NCI-H2196 treated with DMSO at 0.1 percent for 48 hours (cell line): ENCODE measurements around the gene KLHL1.

Experiments used
- DNase-seq: peaks from one replicate; lab custom pipeline; 2025; ENCODE audit not compliant: unreplicated experiment; lab: John Stamatoyannopoulos, UW

The KLHL1 gene

DNA sequence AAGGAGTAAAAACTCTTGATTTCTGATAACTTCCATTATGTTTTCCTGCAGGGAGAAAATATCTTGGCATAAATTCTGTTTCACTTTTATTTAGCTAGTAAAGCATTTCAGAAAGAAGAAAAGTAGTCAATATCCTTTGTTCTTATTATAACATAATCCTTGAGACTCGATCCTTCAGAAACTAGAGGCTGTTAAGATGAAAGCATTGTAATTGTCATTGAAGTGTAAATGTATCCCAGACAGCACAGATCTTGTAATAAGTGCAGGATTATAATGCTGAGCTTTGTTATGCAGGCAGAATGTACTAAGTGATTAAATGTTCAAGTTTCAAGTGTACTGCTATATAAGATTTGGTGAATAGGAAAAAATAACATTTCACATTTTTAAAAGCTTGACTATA is 225.8 kb downstream of the KLHL1 start:
- no peak for DNase-seq

DNA sequence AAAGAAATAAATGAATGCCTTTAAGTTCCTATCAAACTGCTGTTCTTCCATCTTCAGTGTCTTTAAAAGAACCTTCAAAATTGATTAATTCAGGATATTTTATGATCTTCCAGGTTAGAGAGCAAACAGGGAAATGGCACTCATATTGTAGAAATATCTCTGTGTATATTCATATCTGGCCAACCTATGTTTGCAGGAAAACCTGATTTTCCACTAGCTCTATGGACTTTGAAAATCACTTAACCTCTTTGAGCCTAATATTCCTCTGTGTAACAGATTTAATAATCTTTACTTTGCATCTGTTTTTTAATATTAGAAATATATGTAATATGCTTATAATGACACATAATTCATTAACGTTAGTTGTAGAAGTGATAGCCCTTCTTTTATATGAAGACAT is 228.3 kb downstream of the KLHL1 start:
- DNase-seq: no peak

DNA sequence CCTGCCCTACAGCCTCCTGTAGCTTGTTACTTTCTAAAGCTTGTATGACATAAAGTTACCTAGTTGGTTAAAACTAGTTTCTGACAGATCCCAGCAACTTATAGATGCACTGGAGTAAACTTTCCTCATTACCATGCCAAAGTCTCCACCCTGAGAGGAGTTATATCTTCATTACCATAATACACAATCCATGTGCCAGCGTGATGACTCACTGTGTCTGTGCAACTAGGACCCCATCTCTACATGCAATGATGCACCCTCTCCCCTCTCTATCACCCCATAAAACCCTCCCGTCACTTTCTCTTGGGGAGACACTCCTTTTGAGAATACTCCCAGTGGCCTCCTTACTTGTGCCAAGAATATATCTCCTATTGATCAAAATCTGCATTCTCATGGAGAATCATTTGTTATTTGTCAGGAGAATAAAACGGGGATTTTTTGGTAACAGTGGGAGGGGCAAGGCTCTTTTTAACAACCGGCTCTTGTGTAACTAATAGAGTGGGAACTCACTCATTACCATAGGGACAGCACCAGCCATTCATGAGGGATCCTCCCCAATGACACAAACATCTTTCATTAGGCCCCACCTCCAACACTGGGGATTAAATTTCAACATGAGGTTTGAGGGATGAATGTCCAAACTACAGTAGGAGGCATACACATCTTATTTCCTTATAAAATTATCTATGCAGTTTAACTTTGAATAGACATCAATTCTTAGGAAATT is 235.8 kb downstream of the KLHL1 start:
- DNase-seq: no peak

DNA sequence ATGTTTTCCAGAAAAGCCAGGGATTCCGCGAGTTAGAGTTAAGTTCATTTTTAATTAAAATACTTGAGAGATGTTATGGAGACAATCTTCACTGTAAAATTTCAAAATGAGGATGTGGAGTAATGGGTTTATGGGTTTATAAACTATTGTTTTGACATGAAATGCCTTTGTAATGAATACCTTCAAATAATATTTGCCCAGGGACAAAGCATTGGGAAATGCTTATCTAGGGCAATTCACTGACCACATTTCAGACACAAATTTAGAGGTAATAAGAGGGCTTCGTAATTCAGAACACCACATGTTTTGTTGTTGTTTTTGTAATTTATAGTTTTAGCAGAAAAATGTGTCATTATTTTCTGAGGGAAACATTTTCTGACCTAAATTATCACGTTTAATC is 241.7 kb downstream of the KLHL1 start:
- no peak for DNase-seq

DNA sequence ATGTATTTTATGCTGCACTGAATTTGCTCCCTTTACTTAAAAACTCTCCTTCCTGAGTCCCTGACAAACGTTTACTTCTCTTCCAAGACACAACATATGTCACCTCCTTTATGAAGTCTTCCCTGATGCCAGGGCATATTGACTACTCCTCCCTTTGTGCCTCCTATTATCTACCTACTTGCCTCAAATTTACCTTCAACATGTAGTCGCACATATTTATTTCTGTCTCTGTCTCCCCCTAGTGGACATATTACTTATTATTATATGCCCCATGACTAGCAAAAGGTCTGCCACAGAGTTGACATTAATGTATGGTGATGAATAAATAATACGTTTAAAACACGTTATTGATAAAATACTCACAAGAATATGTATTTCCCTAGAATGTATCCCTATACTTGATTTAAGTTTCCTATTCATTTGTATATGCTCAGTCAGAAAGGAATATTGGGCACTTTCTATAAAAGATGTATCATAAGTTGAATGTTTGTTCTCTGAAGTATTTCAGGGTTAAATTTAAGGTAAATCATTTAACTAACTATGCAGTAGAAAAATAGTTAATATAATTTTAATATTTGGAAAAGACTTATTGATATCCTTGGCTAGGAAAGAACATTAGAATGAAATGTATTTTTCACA is 250.9 kb downstream of the KLHL1 start:
- no peak for DNase-seq

DNA sequence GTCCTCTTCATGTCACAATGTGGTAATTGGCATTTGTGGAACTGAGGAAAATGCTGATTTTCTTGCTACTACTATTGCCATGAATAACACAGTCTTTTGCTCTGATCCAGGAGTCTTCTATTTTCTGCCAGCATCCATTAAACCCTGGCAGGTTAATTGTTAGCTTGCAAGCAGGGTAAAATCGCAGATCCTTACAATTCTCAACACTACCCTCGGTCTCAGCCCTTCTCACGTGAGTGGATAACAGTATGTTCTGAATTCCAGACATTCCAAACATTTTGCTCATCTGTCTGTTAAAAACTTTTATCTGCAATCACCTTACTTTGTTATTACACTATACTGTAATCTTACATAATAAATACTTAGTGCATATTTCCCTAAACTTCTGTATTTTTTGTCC is 251.9 kb downstream of the KLHL1 start:
- DNase-seq: no peak

DNA sequence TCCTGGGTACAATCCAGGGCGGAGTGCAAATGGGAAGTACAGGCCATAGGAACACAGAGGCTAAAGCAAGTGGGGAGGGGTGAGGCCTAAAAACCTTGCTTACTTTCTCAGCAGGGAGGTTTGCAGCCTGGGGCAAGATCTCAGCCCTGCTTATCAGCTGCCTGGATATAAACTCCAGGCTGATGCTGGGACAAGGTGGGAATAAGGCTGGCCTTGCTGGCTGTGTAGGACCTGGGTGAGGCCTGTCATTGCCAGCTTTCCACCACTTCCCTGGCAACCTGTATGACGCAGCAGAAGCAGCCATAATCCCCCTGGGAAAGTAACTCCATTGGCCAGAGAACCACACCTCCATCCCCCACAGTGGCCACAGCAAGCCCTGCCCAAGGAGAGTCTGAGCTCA is 279.7 kb downstream of the KLHL1 start:
- DNase-seq: no peak

DNA sequence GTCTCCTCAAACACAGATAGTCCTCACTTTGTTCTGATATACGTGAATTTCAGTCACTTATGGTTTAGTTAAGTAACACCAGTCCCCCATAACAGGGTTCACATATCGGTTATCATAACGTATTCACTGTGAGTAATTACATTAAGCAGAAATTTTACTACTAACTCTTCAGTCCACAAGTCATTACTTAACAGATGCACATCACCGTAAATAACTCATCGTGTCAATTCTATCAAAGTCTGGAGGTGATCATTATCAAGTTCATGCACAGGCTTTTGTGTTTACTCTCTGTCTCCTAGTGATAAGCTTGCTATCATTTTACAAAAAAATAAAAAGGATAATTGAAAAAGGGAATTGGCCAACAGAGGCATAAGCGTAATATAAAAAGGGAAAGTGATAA is 288.1 kb downstream of the KLHL1 start:
- DNase-seq: no peak

DNA sequence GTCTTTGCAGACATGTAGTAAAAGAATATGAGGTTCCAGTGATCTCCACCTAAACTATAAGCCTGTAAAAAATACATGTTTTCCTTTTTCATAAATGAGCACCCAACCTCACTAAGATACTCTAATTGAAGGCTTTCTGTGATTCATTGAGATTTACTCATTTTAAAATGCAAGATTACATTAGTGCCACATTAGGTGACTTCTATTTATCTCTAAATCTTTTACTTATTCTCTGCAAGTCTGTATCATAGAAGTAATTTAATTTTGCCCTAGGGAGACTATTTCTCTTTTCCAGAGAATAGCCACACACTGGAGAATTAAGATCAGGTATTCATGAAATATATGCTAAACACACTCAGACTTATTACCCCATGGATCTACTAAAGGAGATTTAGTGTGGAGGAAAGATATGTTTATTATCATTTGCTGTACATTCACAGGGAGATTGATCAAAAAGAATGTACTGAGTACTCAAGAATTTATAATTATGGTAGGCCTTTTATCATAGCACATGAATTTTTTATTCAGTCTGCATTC is 290.9 kb downstream of the KLHL1 start:
- DNase-seq: no peak

DNA sequence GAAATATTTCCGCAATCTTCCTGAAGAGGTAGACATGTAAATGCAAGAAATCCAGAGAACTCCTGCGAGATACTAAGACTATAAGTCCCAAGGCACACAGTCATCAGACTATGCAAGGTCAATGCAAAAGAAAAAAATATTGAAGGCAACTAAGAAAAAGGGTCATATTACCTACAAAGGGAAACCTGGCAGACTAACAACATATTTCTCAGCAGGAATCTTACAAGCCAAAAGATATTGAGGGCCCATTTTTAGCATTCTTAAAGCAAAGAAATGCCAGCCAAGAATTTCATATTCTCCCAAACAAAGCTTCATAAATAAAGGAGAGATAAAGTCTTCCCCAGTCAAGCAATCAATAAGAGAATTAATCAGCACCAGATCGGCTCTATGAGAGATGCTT is 299.1 kb downstream of the KLHL1 start:
- DNase-seq: no peak

DNA sequence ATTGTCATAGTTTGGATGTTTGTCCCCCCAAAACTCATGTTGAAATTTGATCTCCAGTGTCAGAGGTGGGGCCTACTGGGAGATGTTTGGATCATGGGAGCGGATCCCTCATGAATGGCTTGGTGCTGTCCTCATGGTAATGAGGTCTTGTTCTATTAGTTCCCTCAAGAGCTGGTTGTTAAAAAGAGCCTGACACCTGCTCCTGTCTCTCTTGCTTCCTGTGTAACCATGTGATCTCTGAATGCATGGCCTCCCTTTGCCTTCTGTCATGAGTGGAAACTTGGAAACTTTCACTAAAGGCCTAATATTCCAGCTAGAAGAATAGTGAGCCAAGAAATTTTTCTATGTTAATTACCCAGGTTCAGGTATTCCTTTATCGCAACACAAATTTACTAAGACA is 312.0 kb downstream of the KLHL1 start:
- DNase-seq: no peak

DNA sequence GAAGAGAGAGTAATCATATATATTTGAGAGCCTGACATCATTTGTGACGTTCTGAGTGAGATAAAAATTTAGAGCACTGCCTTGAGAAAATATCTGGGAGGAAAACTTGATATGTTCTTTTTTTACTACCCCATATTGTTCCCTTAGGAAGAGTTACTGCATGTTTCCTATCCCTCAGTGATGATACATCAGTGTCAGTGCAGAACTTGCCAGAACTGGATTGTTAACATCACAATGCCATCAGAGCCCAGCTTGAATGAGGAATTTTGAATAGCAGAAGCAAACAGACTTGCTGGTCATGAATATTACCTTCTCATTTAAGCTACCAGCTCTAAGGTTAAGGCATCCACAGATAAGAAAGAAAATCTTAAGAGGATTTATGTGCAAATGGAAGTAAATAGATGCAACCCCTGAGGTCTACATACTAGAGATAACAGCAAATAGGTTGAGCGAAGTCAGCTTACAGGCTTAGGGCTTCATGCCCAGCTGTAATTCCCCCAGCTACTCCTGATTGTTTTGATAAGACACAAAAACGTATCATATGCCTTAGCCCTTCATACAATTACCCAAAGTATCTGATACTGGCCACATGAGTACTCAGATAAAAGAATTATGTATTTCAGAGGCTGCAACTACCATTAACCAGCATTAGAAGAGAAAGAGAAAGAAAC is 314.3 kb downstream of the KLHL1 start:
- no peak for DNase-seq

DNA sequence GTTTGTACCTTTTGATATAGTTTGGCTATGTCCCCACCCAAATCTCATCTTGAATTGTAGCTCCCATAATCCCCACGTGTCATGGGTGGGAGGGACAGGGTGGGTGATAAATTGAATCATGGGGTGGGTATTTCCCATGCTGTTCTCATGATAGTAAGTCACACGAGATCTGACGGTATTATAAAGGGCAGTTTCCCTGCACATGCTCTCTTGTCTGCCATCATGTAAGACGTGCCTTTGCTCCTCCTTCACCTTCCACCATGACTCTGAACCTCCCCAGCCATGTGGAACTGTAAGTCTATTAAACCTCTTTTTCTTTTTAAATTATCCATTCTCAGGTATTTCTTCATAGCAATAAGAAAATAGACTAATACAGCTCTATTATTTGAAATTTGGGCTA is 331.3 kb downstream of the KLHL1 start:
- DNase-seq: no peak

DNA sequence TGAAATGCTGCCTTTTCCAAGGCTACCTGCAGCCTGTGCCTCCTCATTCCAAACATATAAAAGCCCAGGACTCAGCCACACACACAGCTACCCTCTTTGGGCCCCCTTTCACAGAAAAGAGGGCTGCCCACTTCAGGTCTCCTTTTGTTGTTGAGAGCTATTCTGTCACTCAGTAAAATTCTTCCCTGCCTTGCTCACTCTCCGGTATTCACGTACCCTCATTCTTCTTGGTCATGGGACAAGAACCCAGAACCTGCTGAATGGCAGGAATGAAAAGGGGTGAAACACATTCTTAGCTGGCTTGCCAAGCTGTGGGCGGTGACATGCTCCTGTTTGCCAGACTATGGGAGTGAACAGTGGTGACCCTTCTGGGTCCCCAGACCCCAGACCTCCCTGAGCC is 338.6 kb downstream of the KLHL1 start:
- DNase-seq: no peak

DNA sequence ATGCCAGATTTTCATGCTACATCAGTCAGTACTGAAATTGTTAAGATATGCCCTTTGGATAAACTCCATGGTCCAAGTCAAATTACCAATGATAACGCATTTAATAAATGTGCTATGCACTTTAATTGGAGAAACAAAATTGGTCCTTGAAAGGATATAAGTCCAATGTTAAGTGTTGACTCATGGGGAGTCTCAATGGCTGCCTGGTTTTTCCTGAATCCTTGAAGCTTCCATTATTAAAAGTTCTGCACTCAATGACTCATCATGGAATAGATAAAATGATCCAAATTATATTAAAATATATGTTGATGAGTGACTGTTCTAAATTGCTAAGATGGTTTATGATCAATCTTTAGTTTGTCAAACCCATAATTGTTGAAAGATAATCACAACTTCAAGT is 346.7 kb downstream of the KLHL1 start:
- no peak for DNase-seq

DNA sequence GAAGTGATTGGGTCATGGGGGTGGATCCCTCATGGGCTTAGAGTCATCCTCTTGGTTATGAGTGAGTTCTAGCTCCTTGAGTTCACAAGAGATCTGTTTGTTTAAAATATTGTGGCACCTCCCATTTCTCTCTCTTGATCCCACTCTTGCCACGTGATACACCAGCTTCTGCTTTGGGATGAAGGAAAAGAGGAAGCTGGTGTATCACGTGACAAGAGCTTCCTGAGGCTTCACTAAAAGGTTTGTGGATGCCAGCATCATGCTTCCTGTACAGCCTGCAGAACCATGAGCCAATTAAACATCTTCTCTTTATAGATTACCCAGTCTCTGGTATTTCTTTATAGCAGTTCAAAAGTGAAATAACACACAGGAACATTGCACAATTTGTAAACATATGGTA is 353.2 kb downstream of the KLHL1 start:
- no peak for DNase-seq

DNA sequence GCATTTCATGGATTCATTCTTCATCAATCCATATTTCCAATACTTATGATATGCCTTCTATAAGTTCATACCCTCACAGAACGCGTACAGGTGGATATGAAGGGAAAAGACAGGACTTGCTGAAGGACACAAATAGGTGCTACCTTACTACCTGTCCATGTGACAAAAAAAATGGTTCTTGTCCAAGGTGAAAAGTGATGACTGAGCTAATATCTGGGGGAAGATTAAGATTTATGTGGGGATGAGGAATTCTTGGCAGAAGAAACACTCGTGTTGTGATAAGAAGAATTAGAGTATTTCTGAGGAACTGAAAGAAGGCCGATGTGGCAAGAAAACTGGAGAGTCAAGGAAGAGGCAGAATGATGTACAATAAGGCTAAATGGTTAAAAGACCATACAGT is 357.0 kb downstream of the KLHL1 start:
- no peak for DNase-seq

DNA sequence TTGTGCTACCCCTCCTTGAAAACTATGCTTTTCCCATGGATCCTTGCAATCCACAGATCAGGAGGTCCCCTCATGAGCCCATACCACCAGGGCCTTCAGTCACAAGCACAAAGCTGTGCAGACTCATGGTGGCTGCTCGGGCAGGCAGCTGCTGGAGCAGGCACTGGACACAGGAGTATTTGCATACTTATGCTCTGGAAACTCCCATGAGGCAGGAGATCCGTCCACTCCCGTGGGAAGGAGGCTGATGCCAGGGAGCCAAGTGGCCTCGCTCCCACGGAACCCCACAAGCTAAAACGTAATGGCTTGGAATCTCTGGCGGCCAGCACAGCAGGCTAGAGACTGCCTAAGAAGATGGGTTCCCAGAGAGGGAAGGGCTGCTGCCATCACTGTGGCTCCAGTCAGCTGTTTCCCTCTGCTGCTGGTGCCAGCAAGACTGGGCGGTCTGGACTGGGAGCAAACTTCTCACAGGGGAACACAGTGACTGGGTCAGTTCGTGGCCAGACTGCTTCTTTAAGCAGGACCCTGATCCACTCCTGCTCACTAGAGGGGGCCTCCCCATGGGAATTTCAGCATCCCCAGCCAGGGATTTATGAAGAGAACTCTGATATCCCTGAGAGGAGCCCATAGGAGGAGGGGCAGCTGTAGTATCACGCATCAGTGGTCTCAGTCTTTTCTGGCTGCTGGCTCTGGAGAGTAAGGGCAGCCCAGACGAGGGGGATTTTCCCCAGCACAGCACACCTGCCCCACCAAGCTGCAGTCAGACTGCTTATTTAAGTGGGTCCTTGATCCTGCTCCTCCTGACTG is 370.9 kb downstream of the KLHL1 start:
- no peak for DNase-seq

DNA sequence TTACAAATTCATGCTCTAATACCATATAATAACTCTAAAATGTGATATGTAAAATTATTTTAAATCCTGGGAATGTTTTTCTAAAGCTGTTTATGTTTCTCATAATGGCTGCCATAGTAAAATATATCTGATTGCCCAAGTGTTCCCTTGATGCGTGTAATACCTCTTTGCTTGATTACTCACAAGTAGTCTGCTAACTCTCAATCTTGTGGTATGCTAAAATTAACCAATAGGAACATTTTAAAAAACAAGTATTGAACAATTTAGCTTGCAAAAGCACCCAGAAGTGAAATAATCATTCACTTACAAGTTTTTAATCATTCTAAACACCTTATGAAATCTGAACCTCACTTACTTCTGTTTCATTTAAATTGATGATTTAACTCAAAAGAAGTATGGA is 386.6 kb downstream of the KLHL1 start:
- no peak for DNase-seq

DNA sequence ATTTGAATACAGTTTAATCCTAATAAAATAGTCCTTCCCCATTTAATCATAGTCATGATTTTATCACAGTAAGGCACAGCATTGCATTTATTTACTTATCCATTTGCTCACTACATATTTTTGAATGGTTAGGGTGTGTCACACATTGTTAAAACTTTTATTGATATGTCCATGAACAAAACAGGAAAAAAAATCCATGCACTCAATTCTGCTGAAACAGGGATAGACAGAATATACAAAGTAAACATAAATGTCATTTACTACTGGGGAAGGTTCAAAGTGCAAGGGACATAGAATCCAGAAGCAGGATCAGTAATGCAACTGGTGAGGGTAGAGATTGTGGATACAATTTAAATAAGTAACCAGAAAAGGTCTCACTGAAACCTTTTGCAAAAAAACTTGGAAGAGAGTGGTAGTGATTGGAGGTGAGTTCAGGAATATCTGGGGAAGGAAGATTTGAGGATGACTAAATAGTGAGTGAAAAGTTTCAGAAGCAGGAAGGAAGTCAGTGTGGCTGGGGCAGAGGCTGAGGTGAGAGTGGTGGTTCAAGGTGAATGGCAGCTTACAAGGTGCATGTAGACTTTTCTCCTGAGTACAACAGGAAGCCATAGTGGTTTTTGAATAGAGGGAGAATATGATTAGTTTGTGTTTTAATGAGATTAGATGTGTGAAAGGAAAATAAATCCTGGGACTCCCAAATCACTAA is 387.8 kb downstream of the KLHL1 start:
- no peak for DNase-seq

DNA sequence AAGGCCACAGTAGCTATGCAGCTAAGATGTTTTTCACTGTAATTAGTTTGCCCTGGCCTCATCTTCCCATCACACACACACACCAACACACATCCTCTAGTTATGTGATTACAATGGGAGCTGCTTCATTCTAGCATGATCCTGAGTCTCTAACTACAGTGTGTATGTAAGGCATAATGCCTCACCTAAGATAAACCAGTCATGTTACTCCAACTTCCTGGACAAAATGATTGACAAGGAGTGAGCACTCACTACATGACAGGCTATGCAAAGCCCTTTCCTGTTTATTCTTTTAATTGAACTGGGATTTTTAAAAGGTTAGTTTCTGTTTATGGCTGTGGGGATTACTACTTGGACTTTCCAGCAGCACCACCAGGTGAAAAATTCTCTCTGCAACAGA is 401.4 kb downstream of the KLHL1 start:
- DNase-seq: no peak
